Parathyroid adenoma (tissue), 2 donors: Measurements from ENCODE around the gene PROM2.

ENCODE experiments used
- H2AFZ ChIP-seq: fragments of 300-600 bp; sonication (generic); one replicate; pipeline ENCODE4 v1.7.0; 2017; ENCODE audit warnings: antibody characterized with exemption, mild to moderate bottlenecking
- H3K27ac ChIP-seq: fragments of 300-600 bp; sonication (generic); one replicate; pipeline ENCODE4 v1.7.0; 2017
- H3K27me3 ChIP-seq: fragments of 300-600 bp; sonication (generic); one replicate; pipeline ENCODE4 v1.7.0; 2017; ENCODE audit warnings: low read length; ENCODE audit not compliant: control insufficient read depth, insufficient read depth
- H3K36me3 ChIP-seq: fragments of 300-600 bp; sonication (generic); one replicate; pipeline ENCODE4 v1.7.0; 2017; ENCODE audit warnings: low read length; ENCODE audit not compliant: control insufficient read depth, insufficient read depth
- H3K4me1 ChIP-seq: fragments of 300-600 bp; sonication (generic); one replicate; pipeline ENCODE4 v1.7.0; 2017; ENCODE audit warnings: control low read depth
- H3K4me2 ChIP-seq: fragments of 300-600 bp; sonication (generic); one replicate; pipeline ENCODE4 v1.7.0; 2017; ENCODE audit warnings: low read length
- H3K4me3 ChIP-seq: fragments of 300-600 bp; sonication (generic); one replicate; pipeline ENCODE4 v1.7.0; 2017; ENCODE audit warnings: low read depth, low read length
- H3K79me2 ChIP-seq: fragments of 300-600 bp; sonication (generic); one replicate; pipeline ENCODE4 v1.7.0; 2017; ENCODE audit warnings: control low read depth
- H3K9ac ChIP-seq: fragments of 300-600 bp; sonication (generic); one replicate; pipeline ENCODE4 v1.7.0; 2017; ENCODE audit warnings: mild to moderate bottlenecking
- H3K9me3 ChIP-seq: fragments of 300-600 bp; sonication (generic); one replicate; pipeline ENCODE4 v1.7.0; 2017; ENCODE audit warnings: low read length; ENCODE audit not compliant: control insufficient read depth
- CTCF ChIP-seq: fragments of 300-600 bp; sonication (generic); IDR thresholded peaks from one replicate; pipeline ENCODE4 v1.7.0; 2017; ENCODE audit warnings: antibody characterized with exemption, mild to moderate bottlenecking
- donor health status: primary hyperparathyroidism.

Gene PROM2

DNA sequence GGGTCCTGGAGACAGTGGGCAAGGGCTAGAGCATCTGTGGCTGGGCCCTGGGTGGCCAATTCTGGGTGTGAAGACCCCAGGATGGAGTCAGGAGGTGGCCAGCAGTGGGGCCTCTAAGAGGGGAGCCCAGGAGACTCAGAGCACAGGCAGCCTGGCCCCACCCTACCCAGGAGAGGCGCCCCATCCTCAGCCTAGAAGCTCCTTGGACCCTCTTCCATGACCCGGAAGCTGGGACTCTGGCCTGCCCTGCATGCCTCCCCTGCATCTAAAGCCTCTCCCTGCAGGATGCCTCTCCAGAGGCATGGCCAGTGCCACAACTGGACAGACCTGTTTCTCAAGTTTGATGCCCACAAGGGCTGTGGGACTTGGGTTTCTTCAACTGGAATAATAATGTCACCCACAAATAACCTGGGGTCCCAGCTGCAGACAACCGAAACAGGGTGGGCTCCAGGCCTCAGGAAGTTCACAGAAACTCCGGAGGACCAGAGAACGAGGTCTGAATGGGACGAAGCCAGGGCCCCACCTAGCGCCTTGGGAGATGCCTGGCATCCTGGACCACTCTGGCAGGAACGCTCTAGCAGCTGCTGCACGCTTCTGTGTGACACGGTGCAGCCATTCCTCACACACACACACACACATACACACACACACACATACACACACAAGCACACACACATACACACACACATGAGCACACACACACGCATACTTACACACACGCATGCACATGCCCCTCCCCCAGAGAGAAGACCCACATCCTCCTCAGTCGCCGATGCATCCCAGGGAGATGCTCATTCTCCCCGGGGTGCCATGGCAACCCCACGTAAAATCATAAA, 39.3 kb downstream of the PROM2 start:
- Histone ChIP-seq H3K27me3 (no peaks in the 10 kb centered on the region), H3K9ac (no peak overlapping the region), H3K4me3 (no peak overlapping the region), H2AFZ (no peak overlapping the region), H3K4me1 (peaks cover 4% of the 10 kb centered on the region), H3K27ac (no peak overlapping the region), H3K36me3 (no peaks in the 10 kb centered on the region), H3K9me3 (no peaks in the 10 kb centered on the region), H3K4me2 (no peak overlapping the region), H3K79me2 (no peaks in the 10 kb centered on the region)
- TF ChIP-seq CTCF, result no peak

DNA sequence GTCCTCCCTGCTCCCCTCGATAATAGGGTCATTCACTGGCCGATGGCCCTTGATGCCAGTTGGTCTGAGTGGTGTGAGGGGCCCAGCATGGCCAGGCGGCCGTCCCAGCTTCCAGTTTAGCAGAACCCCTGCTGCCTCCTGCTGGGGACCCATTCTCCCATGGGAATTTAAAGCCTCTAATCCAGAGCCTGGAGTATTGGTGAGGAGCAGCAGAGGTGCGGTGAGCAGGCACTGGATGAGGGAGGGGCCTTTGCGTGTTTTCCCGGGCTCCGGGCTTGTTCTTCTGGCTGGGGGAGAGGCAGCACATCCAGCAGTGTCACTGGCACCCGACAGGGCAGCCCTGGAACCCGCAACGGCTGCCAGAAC, 40.3 kb downstream of the PROM2 start:
- Histone ChIP-seq H3K9ac (no peak overlapping the region), H3K4me2 (no peak overlapping the region), H3K4me3 (no peak overlapping the region), H2AFZ (no peak overlapping the region), H3K27ac (no peak overlapping the region), H3K36me3 (no peaks in the 10 kb centered on the region), H3K79me2 (no peaks in the 10 kb centered on the region), H3K9me3 (no peaks in the 10 kb centered on the region), H3K4me1 (peaks cover 4% of the 10 kb centered on the region), H3K27me3 (no peaks in the 10 kb centered on the region)
- TF ChIP-seq CTCF, result no peak

DNA sequence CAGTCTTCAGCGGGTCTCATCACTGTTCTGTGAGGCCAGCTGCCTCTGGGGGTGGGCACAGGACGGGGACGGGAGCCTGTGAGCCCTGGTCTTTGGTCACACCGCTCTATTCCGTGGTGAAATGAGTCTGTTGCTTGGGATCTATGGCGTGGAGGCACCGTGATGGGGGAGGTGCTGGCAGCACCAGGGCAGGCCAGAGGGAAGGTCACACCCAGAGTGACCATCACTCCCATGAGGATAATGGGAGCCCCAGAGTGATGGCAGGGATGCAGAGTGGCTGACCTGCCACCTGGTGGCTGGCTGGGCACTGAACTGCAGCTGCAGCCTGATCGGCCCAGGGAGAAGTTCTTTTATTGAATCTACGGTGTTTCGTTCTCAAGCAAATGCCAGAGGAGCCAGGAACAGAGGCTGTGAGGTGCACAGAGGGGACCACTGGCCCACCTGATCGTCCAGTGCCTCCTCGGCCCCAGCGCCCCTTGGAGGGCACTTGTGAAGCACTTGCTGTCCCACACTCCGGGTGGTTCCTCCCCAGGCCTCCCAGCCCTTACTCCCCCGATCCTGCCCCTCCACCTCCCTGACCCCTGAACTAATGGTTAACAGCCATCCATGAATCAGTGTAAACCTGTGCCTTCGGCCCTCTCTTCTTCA, 40.8 kb downstream of the PROM2 start:
- peak overlapping the region; percentile 60 for H2AFZ ChIP-seq
- peaks cover 4% of the 10 kb centered on the region for H3K4me1 ChIP-seq
- no peak overlapping the region for H3K4me2 ChIP-seq
- H3K9ac ChIP-seq, result no peak overlapping the region
- H3K27ac ChIP-seq, result no peak overlapping the region
- H3K36me3 ChIP-seq, result no peaks in the 10 kb centered on the region
- peak; percentile 90 for TF ChIP-seq CTCF
- H3K9me3 ChIP-seq, result no peaks in the 10 kb centered on the region
- no peaks in the 10 kb centered on the region for H3K27me3 ChIP-seq
- no peaks in the 10 kb centered on the region for H3K79me2 ChIP-seq
- H3K4me3 ChIP-seq, result no peak overlapping the region

- Histone ChIP-seq H3K4me1 (peaks cover 4% of the 10 kb centered on the region), H3K27me3 (no peaks in the 10 kb centered on the region), H3K9ac (no peak overlapping the region), H3K27ac (no peak overlapping the region), H3K4me2 (no peak overlapping the region), H3K4me3 (no peak overlapping the region), H3K9me3 (no peaks in the 10 kb centered on the region), H3K79me2 (no peaks in the 10 kb centered on the region), H2AFZ (no peak overlapping the region), H3K36me3 (no peaks in the 10 kb centered on the region)
- TF ChIP-seq CTCF, result no peak
Measured at GRCh38 chr2:95315801-95316411, 41.7 kb downstream of the PROM2 start.
